ENCODE results near the gene NHLRC4.

NHLRC4 gene

DNA sequence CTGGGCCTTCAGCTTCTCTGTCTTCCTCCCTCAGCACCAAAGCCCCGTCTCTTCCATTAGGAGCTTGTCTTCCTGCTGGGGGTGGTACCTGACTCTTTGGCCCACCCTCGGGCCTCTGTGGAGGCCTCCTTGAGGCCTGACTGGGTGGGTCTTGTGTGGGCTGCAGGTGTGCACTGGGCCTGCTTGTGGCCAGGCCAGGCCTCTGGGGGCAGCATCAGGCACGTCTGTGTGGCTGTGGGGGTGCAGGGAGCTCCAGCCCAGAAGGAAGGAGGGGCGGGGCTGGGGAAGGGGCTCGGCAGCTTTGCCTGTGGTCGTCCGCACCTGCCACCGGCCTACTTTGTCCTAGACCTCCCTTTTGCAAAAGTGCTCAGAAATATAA is 10.0 kb downstream of the NHLRC4 start:
- ChIA-PET CTCF (interaction anchor here (0.6 to 1.4 kb wide), 10 partner anchors 8 to 208 kb away, joined by 3 to 5 read pairs (median 3); partner anchors contain the start of genes NHLRC4 and RHOT2), POLR2A (no interaction called here)
- H3K4me3 ChIP-seq (ENCODE audit: low read depth, low read length): no peak overlapping the region
- TF ChIP-seq, protein P1, sequence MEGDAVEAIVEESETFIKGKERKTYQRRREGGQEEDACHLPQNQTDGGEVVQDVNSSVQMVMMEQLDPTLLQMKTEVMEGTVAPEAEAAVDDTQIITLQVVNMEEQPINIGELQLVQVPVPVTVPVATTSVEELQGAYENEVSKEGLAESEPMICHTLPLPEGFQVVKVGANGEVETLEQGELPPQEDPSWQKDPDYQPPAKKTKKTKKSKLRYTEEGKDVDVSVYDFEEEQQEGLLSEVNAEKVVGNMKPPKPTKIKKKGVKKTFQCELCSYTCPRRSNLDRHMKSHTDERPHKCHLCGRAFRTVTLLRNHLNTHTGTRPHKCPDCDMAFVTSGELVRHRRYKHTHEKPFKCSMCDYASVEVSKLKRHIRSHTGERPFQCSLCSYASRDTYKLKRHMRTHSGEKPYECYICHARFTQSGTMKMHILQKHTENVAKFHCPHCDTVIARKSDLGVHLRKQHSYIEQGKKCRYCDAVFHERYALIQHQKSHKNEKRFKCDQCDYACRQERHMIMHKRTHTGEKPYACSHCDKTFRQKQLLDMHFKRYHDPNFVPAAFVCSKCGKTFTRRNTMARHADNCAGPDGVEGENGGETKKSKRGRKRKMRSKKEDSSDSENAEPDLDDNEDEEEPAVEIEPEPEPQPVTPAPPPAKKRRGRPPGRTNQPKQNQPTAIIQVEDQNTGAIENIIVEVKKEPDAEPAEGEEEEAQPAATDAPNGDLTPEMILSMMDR (IDR thresholded peaks at IDR 0.05; ENCODE audit: insufficient read depth, low read length, missing control alignments): peak; percentile 5
- no peak for DNase-seq (ENCODE audit: low read depth, low spot score)

- POLR2A ChIA-PET: interaction anchor here (0.6 kb wide), 1 partner anchor 11 kb away, joined by 3 read pairs; the partner anchor contains the start of gene NHLRC4
- CTCF ChIA-PET: interaction anchor here (0.9 to 3.0 kb wide), 4 partner anchors 10 to 102 kb away, joined by 3 to 12 read pairs (median 4); partner anchors contain the start of genes RHOT2 and STUB1
- TF ChIP-seq, protein P1 (IDR thresholded peaks at IDR 0.05; ENCODE audit: insufficient read depth, low read length, missing control alignments): no peak
- no peak overlapping the region for H3K4me3 ChIP-seq (ENCODE audit: low read depth, low read length)
- no peak for DNase-seq (ENCODE audit: low read depth, low spot score)
These were observed 11.0 kb downstream of the NHLRC4 start for GRCh38 chr16:577796-578195.

DNA sequence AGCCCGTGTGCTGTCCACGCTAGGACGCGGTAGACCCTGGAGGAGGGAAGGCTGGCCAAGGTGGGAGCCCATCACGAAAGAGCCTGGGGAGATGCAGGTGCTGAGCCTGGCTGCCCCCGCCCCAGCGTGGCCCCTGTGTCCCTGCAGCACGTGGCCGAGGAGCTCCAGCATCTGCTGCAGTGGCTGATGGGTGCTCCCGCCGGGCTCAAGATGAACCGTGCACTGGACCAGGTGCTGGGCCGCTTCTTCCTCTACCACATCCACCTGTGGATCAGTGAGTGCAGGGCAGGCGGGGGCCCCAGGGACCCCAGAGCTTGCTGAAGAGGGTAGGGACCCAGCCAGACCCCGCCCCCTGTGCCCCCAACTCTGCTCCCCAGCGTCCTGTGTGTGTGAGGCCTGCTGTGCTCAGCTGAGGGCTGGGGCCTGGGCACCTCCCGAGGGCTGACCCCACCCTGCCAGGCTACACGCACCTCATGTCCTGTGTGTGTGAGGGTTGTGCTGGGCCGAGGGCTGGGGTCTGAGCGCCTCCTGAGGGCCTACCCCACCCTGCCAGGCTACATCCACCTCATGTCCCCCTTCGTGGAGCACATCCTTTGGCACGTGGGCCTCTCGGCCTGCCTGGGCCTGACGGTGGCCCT is 11.5 kb downstream of the NHLRC4 start:
- no peak overlapping the region for H3K4me3 ChIP-seq (ENCODE audit: low read depth, low read length)
- TF ChIP-seq, protein P1 (IDR thresholded peaks at IDR 0.05; ENCODE audit: insufficient read depth, low read length, missing control alignments): no peak
- DNase-seq (ENCODE audit: low read depth, low spot score): no peak
- CTCF ChIA-PET: interaction anchor here (1.0 to 3.0 kb wide), 8 partner anchors 9 to 138 kb away, joined by 3 to 12 read pairs (median 4); partner anchors contain the start of genes RHOT2 and STUB1
- POLR2A ChIA-PET: interaction anchor here (1.1 kb wide), 2 partner anchors 9 to 11 kb away, joined by 3 read pairs; no protein-coding TSS in a partner anchor

DNA sequence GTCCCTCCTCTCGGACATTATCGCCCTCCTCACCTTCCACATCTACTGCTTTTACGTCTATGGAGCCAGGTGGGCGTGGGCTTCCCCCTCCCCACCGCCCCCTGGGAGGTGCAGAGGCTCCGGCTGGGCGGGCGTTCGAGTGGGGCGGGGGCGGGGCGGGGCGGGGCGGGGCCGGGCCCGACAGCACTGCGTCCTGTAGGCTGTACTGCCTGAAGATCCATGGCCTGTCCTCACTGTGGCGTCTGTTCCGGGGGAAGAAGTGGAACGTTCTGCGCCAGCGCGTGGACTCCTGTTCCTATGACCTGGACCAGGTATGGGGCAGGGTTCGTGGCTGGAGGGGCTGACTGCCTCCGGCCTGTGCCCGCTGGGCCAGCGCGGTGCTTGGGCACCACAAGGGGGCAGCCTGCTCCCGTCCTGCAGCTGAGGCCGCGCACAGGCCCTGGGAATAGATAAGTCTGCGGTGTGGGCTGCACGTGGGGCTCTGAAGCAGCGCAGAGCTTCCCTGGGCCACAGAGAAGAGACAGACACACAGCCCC is 12.1 kb downstream of the NHLRC4 start:
- TF ChIP-seq, protein P1 (IDR thresholded peaks at IDR 0.05; ENCODE audit: insufficient read depth, low read length, missing control alignments): peak; percentile 91
- no peak for DNase-seq (ENCODE audit: low read depth, low spot score)
- no peak overlapping the region for H3K4me3 ChIP-seq (ENCODE audit: low read depth, low read length)
- ChIA-PET POLR2A (interaction anchor here (1.1 kb wide), 2 partner anchors 9 to 10 kb away, joined by 3 read pairs; no protein-coding TSS in a partner anchor), CTCF (interaction anchor here (0.5 to 3.0 kb wide), 11 partner anchors 9 to 138 kb away, joined by 3 to 12 read pairs (median 3); partner anchors contain the start of genes RHOT2 and STUB1)

GRCh38 chr16:580141-580945 is 13.5 kb downstream of the NHLRC4 start:
- no peak overlapping the region for H3K4me3 ChIP-seq (ENCODE audit: low read depth, low read length)
- ChIA-PET CTCF (interaction anchor here (0.5 to 3.0 kb wide), 6 partner anchors 16 to 98 kb away, joined by 3 to 12 read pairs (median 4); partner anchors contain the start of gene RHOT2), POLR2A (no interaction called here)
- TF ChIP-seq, protein P1 (IDR thresholded peaks at IDR 0.05; ENCODE audit: insufficient read depth, low read length, missing control alignments): no peak
- DNase-seq (ENCODE audit: low read depth, low spot score): no peak
